NT2/D1 (cell line): ENCODE measurements around the gene SHCBP1L.

Experiments
- SUZ12 ChIP-seq: IDR thresholded peaks from 2 replicates; pipeline ENCODE4 v1.6.1; 2011; ENCODE audit not compliant: insufficient read length, insufficient read depth; ENCODE audit errors: extremely low read depth
- YY1 ChIP-seq: IDR thresholded peaks from 2 replicates; pipeline ENCODE4 v1.6.1; 2011; ENCODE audit not compliant: insufficient read length, insufficient read depth
- ZNF274 ChIP-seq: IDR thresholded peaks from 2 replicates; pipeline ENCODE4 v1.6.1; 2011; ENCODE audit warnings: mild to moderate bottlenecking, low read depth, low read length

- TF ChIP-seq ZNF274 = no peak
- TF ChIP-seq YY1 = no peak
- no peak for TF ChIP-seq SUZ12
Observed at GRCh38 chr1:182995894-182996293, 42.9 kb upstream of the SHCBP1L start.
